Lower leg skin (tissue), 3 donors: ENCODE results near the gene ADARB2.

ENCODE experiments used
- POLR2A ChIP-seq, 2 donors: fragments of 450-650 bp; IDR thresholded peaks; one replicate each; pipeline ENCODE4 v1.6.1; 2016 to 2017; ENCODE audit warnings: antibody characterized with exemption in 2 of 2, mild to moderate bottlenecking in 1 of 2, moderate library complexity in 1 of 2
- TF ChIP-seq, protein P1 (sequence below), 3 donors: fragments of 450-650 bp; IDR thresholded peaks; one replicate each; pipeline ENCODE4 v1.5.1; 2016; ENCODE audit warnings: antibody characterized with exemption in 3 of 3, mild to moderate bottlenecking in 3 of 3, moderate library complexity in 2 of 3

GRCh38 chr10:1638889-1639419 lies 98.4 kb downstream of the ADARB2 start:
- TF ChIP-seq, protein P1, sequence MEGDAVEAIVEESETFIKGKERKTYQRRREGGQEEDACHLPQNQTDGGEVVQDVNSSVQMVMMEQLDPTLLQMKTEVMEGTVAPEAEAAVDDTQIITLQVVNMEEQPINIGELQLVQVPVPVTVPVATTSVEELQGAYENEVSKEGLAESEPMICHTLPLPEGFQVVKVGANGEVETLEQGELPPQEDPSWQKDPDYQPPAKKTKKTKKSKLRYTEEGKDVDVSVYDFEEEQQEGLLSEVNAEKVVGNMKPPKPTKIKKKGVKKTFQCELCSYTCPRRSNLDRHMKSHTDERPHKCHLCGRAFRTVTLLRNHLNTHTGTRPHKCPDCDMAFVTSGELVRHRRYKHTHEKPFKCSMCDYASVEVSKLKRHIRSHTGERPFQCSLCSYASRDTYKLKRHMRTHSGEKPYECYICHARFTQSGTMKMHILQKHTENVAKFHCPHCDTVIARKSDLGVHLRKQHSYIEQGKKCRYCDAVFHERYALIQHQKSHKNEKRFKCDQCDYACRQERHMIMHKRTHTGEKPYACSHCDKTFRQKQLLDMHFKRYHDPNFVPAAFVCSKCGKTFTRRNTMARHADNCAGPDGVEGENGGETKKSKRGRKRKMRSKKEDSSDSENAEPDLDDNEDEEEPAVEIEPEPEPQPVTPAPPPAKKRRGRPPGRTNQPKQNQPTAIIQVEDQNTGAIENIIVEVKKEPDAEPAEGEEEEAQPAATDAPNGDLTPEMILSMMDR (IDR thresholded peaks at IDR 0.05), result no peak
- no peak for TF ChIP-seq POLR2A (IDR thresholded peaks at IDR 0.05)
